PC-3 (cell line): Measurements from ENCODE around the gene RABGAP1. TPM values are rescaled to one million over a fixed set of nuclear protein-coding genes. Genes with fewer than 3 reads are reported as not detected.

ENCODE experiments used
- ATAC-seq: fragments of 200-7000 bp; cut with Tn5 transposase; 2 replicates; pipeline ENCODE4 v1.9.1; 2020; ENCODE audit warnings: mild to moderate bottlenecking, moderate library complexity
- BruUV-seq: library from RNA; stranded (reverse); fragments of 400-500 nt; replicated peaks from 2 replicates; lab custom pipeline; 2021; lab: Mats Ljungman, UMichigan
- CTCF ChIA-PET: fragments of 300-600 bp; sonication (Branson Sonifier 250); formaldehyde crosslinking; loops from one replicate; lab custom pipeline; 2022; ENCODE audit warnings: antibody characterized with exemption; lab: Charles Lee
- POLR2A ChIA-PET: fragments of 300-600 bp; sonication (Branson Sonifier 250); formaldehyde crosslinking; loops from one replicate; lab custom pipeline; 2022; ENCODE audit warnings: antibody characterized with exemption; ENCODE audit not compliant: unreplicated experiment; lab: Charles Lee
- DNase-seq: peaks from one replicate; pipeline ENCODE4 v3.0.0-alpha.2; 2015
- H2AFZ ChIP-seq: fragments of 300-600 bp; sonication (generic); 2 replicates; pipeline ENCODE4 v1.6.0; 2016; ENCODE audit warnings: antibody characterized with exemption, low read length
- H3F3A ChIP-seq: fragments of 300-600 bp; sonication (generic); one replicate; pipeline ENCODE4 v1.6.0; 2017; ENCODE audit warnings: antibody characterized with exemption, low read length, control low read depth, mild to moderate bottlenecking; ENCODE audit not compliant: unreplicated experiment
- H3K27ac ChIP-seq: fragments of 300-600 bp; sonication (generic); 2 replicates; pipeline ENCODE4 v1.5.1; 2016; ENCODE audit warnings: mild to moderate bottlenecking, low read length
- H3K27me3 ChIP-seq: fragments of 300-600 bp; sonication (generic); 2 replicates; pipeline ENCODE4 v1.6.1; 2016; ENCODE audit warnings: low read length, mixed read lengths
- H3K36me3 ChIP-seq: fragments of 300-600 bp; sonication (generic); 2 replicates; pipeline ENCODE4 v1.6.1; 2016; ENCODE audit warnings: low read depth, mixed run types, low read length, mixed read lengths
- H3K4me1 ChIP-seq: fragments of 300-600 bp; sonication (generic); 2 replicates; pipeline ENCODE4 v1.5.1; 2016; ENCODE audit warnings: low read length; ENCODE audit not compliant: insufficient read depth
- H3K4me2 ChIP-seq: fragments of 300-600 bp; sonication (generic); 2 replicates; pipeline ENCODE4 v1.6.0; 2016; ENCODE audit warnings: low read length
- H3K4me3 ChIP-seq: fragments of 300-600 bp; sonication (generic); 2 replicates; pipeline ENCODE4 v1.5.1; 2016; ENCODE audit warnings: mild to moderate bottlenecking, low read length, mixed read lengths
- H3K79me2 ChIP-seq: fragments of 300-600 bp; sonication (generic); 2 replicates; pipeline ENCODE4 v1.6.1; 2017; ENCODE audit warnings: low read length, mixed read lengths
- H3K9ac ChIP-seq: fragments of 300-600 bp; sonication (generic); 2 replicates; pipeline ENCODE4 v1.6.0; 2016; ENCODE audit warnings: mild to moderate bottlenecking, low read length
- H3K9me2 ChIP-seq: fragments of 300-600 bp; sonication (generic); replicated peaks from 2 replicates; pipeline ENCODE4 v1.6.1; 2016; ENCODE audit warnings: mixed run types, low read length, mixed read lengths
- H3K9me3 ChIP-seq: fragments of 300-600 bp; sonication (generic); 2 replicates; pipeline ENCODE4 v1.6.1; 2016; ENCODE audit warnings: low read length, mixed read lengths
- H4K20me1 ChIP-seq: fragments of 300-600 bp; sonication (generic); 2 replicates; pipeline ENCODE4 v1.6.1; 2016; ENCODE audit warnings: low read length, mixed read lengths
- CTCF ChIP-seq: fragments of 300-600 bp; sonication (generic); conservative IDR thresholded peaks from 2 replicates; pipeline ENCODE4 v1.5.1; 2017; ENCODE audit warnings: antibody characterized with exemption, low read depth, mild to moderate bottlenecking, low read length
- EZH2 ChIP-seq: fragments of 300-600 bp; sonication (generic); IDR thresholded peaks from one replicate; pipeline ENCODE4 v1.6.1; 2017; ENCODE audit warnings: antibody characterized with exemption, mild to moderate bottlenecking, low read length; ENCODE audit not compliant: unreplicated experiment
- EZH2phosphoT487 ChIP-seq: fragments of 300-600 bp; sonication (generic); IDR thresholded peaks from 2 replicates; pipeline ENCODE4 v1.6.1; 2018; ENCODE audit warnings: mild to moderate bottlenecking, antibody characterized with exemption, low read length, borderline replicate concordance
- intact Hi-C: fragments of 100-400 bp; cut with micrococcal nuclease; formaldehyde crosslinking; loops from 2 replicates; pipeline ENCODE4 v1.9.0; 2023
- total RNA-seq: library from RNA; depleted of rRNA; stranded (reverse); fragments of >200 nt; gene quantifications from 2 replicates; pipeline ENCODE4 v1.2.3, GENCODE V29; 2014

RABGAP1 gene
- total RNA-seq, 1 experiment from 2014 or later: 16.5 TPM

GRCh38 chr9:123031963-123032362 lies 91.1 kb downstream of the RABGAP1 start:
- Histone ChIP-seq H4K20me1 (no peaks in the 10 kb centered on the region), H2AFZ (no peak overlapping the region), H3K4me2 (no peak overlapping the region), H3K9me3 (no peaks in the 10 kb centered on the region), H3K4me3 (no peak overlapping the region), H3K9me2 (no peaks in the 10 kb centered on the region), H3K79me2 (no peaks in the 10 kb centered on the region), H3K9ac (no peak overlapping the region), H3K4me1 (no peaks in the 10 kb centered on the region), H3F3A (no peaks in the 10 kb centered on the region), H3K27me3 (no peaks in the 10 kb centered on the region), H3K27ac (no peak overlapping the region), H3K36me3 (no peaks in the 10 kb centered on the region; the same call in 1 of the 2 replicates)
- intact Hi-C loops: no loop called here
- BruUV-seq: no TSS peak
- no peak for ATAC-seq
- POLR2A ChIA-PET: no interaction called here
- TF ChIP-seq CTCF (no peak), EZH2phosphoT487 (no peak), EZH2 (no peak)
- CTCF ChIA-PET: no interaction called here
- no peak for DNase-seq

- no peaks in the 10 kb centered on the region for H3K9me3 ChIP-seq
- intact Hi-C loops: no loop called here
- H3K27ac ChIP-seq: no peak within 1 kb of the TSS
- no peak within 1 kb of the TSS for H3K9ac ChIP-seq
- TF ChIP-seq EZH2phosphoT487: no peak
- no peak for TF ChIP-seq EZH2
- TF ChIP-seq CTCF: no peak
- no peak within 1 kb of the TSS for H3K4me3 ChIP-seq
- no peaks in the 10 kb centered on the region for H3K9me2 ChIP-seq
- no peaks in the 10 kb centered on the region for H3F3A ChIP-seq
- H3K36me3 ChIP-seq: no peaks in the 10 kb centered on the region; the same call in 1 of the 2 replicates
- ATAC-seq (no peak), DNase-seq (no peak)
- no peaks in the 10 kb centered on the region for H4K20me1 ChIP-seq
- ChIA-PET CTCF (no interaction called here), POLR2A (no interaction called here)
- no peaks in the 10 kb centered on the region for H3K4me1 ChIP-seq
- H2AFZ ChIP-seq: no peak within 1 kb of the TSS
- BruUV-seq: no TSS peak
- no peaks in the 10 kb centered on the region for H3K27me3 ChIP-seq
- H3K79me2 ChIP-seq: no peaks in the 10 kb centered on the region
- H3K4me2 ChIP-seq: no peak within 1 kb of the TSS
Measured at GRCh38 chr9:123033352-123033751, 92.5 kb downstream of the RABGAP1 start, which contains the start of gene GPR21. Gene GPR21, plus strand, starts transcription at chr9:123033667. Its CDS starts 900 bp downstream, at chr9:123034567.

- no peak overlapping the region for H3K9ac ChIP-seq
- TF ChIP-seq EZH2phosphoT487: no peak
- no peak for TF ChIP-seq CTCF
- TF ChIP-seq EZH2: no peak
- no peaks in the 10 kb centered on the region for H3K9me2 ChIP-seq
- H3K4me1 ChIP-seq: no peaks in the 10 kb centered on the region
- no peak overlapping the region for H3K4me2 ChIP-seq
- H3K27ac ChIP-seq: no peak overlapping the region
- ATAC-seq (no peak), DNase-seq (no peak)
- no peaks in the 10 kb centered on the region for H4K20me1 ChIP-seq
- POLR2A ChIA-PET: no interaction called here
- no peaks in the 10 kb centered on the region for H3K79me2 ChIP-seq
- intact Hi-C loops: no loop called here
- no TSS peak for BruUV-seq
- H3K4me3 ChIP-seq: no peak overlapping the region
- H3K36me3 ChIP-seq: no peaks in the 10 kb centered on the region; the same call in 1 of the 2 replicates
- H2AFZ ChIP-seq: no peak overlapping the region
- CTCF ChIA-PET: no interaction called here
- no peaks in the 10 kb centered on the region for H3K9me3 ChIP-seq
- H3K27me3 ChIP-seq: no peaks in the 10 kb centered on the region
- no peaks in the 10 kb centered on the region for H3F3A ChIP-seq
Measured at GRCh38 chr9:123033864-123034601, 93.2 kb downstream of the RABGAP1 start.
